Measurements from ENCODE around the gene MCHR1.
"Not testable (repeated sequence)": the region's sequence is repeated elsewhere in the genome, so short reads cannot be mapped to it uniquely, and the experiment has no call there.

MCHR1 gene

DNA sequence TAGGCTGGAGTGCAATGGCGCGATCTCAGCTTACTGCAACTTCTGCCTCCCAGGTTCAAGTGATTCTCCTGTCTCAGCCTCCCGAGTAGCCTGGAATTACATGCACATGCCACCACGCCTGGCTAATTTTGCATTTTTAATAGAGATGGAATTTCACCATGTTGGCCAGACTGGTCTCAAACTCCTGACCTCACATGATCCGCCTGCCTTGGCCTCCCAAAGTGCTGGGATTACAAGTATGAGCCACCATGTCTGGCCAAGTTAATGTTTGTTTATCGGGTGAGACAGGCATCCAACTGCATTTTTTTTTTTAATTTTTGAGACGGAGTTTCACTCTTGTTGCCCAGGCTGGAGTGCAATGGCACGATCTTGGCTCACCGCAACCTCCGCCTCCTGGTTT, 22.6 kb upstream of the MCHR1 start:
- not testable (repeated sequence) for DNase-seq (ENCODE audit: low read depth in 2 of 2)

DNA sequence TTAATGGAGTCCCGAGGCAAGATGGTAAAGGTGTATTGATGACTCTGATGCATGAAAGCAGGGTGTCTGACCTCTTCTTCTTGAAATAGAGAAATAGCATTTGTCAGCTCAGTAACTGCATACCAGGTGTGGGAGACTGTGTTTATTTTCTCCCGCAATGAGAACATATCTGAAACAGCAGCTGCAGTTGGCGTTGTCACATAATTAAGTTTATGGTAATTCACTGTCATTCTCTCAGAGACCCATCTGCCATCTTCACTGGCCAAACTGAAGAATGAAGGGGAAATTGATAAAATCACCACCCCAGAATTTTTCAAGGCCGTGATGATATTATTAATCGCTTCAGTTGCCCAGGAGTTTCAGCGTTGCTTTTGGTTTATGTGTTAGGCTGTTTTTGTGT, 20.1 kb upstream of the MCHR1 start:
- no peak for DNase-seq (ENCODE audit: low read depth in 2 of 2)

DNA sequence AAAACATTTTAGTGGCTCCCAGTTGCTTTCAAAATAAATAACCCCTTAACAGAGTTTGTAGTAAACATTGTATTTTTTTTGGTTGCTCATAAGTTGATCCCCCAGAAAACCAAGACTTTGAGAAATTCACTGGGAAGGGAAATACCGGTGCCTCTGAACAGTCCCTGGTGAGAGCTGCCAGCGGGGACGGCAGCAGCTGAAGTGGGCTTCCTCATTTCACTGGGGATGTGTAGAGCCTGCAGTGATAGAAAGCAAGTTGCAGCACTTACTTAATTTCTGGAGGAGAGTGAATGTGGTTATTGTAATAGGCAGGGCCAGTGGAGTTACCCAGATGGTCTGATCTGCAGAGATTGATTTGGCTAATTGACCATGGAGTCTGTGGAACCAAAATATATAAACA, 18.6 kb upstream of the MCHR1 start:
- DNase-seq (ENCODE audit: low read depth in 2 of 2): no peak

- no peak for DNase-seq (ENCODE audit: low read depth in 2 of 2)
Measured at GRCh38 chr22:40661671-40662070, 17.6 kb upstream of the MCHR1 start.

- DNase-seq (ENCODE audit: low read depth in 2 of 2): no peak
Measured at GRCh38 chr22:40665312-40665711, 14.0 kb upstream of the MCHR1 start.

GRCh38 chr22:40666151-40666848, 13.0 kb upstream of the MCHR1 start:
- DNase-seq (ENCODE audit: low read depth in 2 of 2): no peak

GRCh38 chr22:40668611-40669411, 10.5 kb upstream of the MCHR1 start:
- no peak for DNase-seq (ENCODE audit: low read depth in 2 of 2)

DNA sequence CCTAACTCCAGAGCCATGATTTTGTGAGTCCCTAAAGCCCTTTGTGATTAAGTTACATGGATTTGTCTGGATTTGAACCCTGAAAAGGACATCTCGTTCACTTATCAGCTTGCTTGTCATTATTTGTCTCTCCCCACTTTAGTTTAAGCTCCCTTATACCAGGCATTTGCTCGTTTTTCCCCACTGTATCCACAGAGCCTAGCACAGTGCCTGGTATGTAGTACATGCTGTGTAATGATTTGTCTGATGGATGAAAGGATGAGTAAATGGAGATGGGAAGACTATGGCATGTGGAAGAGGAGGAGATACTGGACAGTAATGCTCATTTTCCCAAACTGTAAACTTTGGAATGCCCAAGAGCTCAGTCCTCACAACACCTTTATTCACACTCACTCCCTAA, 9.2 kb upstream of the MCHR1 start:
- DNase-seq (ENCODE audit: low read depth in 2 of 2): no peak

GRCh38 chr22:40671369-40671768, 7.9 kb upstream of the MCHR1 start:
- no peak for DNase-seq (ENCODE audit: low read depth in 2 of 2)

DNA sequence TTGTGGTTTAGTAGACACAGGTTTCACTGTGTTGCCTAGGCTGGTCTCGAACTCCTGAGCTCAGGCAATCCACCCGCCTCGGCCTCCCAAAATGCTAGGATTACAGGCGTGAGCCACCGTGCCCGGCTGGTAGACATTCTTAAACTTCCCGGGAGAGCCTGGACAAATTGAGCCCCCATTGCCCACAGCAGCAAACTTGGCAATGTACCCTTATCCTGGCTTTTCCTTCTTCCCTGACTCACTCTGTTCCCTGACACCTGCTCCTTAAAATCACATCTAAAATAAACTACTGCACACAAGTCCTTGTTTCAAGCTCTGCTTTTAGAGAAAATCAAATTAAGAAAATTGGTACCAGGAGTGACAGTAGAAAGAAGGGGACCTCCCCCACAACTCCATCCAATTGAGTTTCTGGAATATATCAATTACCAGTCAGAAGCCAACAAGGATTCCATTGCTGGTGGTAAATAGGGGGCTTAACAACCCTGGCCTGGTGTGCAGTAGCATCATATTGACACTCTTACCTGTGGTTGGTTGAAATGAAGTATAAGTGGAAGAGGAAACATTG, 7.4 kb upstream of the MCHR1 start:
- no peak for DNase-seq (ENCODE audit: low read depth in 2 of 2)

GRCh38 chr22:40673017-40673416, 6.3 kb upstream of the MCHR1 start:
- no peak for DNase-seq (ENCODE audit: low read depth in 2 of 2)

DNA sequence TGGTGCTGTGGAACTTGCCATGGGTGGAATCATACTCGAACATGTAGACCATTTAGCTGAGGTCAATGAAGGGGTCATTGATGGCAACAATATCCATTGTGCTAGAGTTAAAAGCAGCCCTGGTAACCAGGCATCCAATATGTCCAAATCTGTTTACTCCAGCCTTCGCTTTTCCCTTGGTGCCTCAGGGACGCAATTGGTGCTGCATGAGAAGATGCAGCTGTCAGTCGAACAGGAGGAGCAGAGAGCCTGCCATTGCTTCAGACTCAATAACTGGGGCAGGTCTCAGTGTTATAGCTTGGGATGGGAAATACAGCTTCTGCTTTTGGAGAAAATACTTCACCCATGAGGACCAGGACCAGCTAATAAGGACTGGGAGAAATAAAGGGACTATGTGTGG, 5.0 kb upstream of the MCHR1 start:
- DNase-seq (ENCODE audit: low read depth in 2 of 2): no peak

GRCh38 chr22:40676166-40676565, 3.1 kb upstream of the MCHR1 start:
- not testable (repeated sequence) for DNase-seq (ENCODE audit: low read depth in 2 of 2)

- no peak for DNase-seq (ENCODE audit: low read depth in 2 of 2)
Measured at GRCh38 chr22:40676644-40677043, 2.6 kb upstream of the MCHR1 start.

- DNase-seq (ENCODE audit: low read depth in 2 of 2): no peak
Measured at GRCh38 chr22:40678493-40679248, 613 bp upstream of the MCHR1 start.

DNA sequence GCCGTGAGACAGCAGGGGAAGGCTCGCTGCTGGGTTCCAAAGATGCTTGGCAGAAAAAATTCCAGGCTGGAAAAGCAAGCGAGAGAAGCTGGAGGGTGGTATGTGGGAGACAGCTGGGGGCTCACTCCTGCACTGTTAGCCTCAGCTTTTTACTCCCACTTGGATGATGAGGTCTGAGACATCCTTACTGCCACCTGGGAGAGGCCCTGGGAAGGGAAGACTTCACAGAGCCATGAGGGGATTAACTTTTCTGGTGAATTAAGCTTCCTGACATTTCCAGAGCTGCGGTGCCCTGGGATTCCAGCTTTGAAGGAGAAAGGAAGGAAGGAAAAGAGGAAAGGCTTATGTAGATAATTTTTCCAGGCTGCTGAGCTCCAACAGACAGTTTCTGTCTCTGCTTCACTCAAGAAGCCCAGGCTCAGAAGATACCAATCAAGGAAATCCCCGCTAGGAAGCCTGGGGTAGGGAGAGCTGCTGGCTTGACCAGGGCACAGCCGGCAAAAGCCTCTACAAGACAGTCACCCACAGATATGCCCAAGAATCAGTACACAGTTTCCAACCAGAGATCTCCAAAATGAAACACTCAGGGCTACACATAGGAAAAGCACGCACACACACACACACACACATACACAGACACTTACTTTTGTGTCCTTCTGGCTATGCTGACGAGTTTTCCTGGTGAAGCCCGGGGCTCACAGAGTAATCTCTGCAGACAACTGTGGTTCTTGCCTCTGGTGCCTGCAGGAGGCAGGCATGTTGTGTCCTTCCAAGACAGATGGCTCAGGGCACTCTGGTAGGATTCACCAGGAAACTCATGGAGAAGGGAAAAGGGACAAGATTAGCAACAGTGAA, 907 bp downstream of the MCHR1 start:
- no peak for DNase-seq (ENCODE audit: low read depth in 2 of 2)

DNA sequence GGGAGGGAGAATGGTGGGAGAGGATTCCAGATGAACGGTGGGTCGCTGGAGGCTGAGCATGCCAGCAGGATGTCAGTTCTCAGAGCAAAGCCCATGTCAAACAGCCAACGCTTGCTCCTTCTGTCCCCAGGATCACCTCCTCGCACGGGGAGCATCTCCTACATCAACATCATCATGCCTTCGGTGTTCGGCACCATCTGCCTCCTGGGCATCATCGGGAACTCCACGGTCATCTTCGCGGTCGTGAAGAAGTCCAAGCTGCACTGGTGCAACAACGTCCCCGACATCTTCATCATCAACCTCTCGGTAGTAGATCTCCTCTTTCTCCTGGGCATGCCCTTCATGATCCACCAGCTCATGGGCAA, 1.5 kb downstream of the MCHR1 start:
- no peak for DNase-seq (ENCODE audit: low read depth in 2 of 2)

DNA sequence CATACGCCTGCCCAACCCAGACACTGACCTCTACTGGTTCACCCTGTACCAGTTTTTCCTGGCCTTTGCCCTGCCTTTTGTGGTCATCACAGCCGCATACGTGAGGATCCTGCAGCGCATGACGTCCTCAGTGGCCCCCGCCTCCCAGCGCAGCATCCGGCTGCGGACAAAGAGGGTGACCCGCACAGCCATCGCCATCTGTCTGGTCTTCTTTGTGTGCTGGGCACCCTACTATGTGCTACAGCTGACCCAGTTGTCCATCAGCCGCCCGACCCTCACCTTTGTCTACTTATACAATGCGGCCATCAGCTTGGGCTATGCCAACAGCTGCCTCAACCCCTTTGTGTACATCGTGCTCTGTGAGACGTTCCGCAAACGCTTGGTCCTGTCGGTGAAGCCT, 2.2 kb downstream of the MCHR1 start:
- no peak for DNase-seq (ENCODE audit: low read depth in 2 of 2)

DNA sequence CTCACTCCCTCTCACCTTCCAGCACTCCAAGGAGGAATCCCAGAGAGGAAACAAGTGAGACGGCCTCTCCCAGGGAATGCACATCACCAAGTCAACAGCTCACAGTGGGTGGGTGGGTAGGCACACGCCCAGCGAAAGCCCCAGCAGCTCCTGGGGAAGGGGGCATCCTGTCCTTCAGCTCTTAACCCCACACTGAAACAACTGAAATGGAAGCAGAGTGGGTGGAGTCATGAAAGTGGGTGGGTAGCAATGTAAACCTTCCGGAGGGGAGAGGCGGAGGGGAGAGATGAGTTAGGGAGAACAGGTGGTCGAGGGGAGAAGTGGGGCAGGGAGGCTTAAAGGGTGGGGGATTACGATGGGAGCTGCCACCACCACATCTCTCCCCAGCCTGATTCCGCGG, 5.4 kb downstream of the MCHR1 start:
- no peak for DNase-seq (ENCODE audit: low read depth in 2 of 2)

DNA sequence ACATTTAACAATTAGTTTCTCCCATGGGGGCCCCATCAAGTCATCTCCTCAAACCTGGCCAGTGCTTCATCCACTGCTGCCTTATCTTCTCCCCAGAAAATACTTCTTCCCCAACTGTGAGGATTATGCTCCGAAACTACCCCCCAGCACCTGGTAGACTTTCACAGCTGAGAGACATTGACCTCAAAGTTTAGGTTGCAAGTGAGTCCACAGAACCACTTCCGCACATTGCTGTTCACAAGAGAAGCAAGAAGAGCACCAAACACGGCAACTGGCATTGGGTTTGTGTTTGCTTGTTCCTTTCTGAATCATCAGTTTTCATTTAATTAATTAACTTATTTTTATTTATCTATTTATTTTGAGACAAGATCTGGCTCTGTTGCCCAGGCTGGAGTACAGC, 6.1 kb downstream of the MCHR1 start:
- no peak for DNase-seq (ENCODE audit: low read depth in 2 of 2)

GRCh38 chr22:40687706-40688105, 8.4 kb downstream of the MCHR1 start:
- DNase-seq (ENCODE audit: low read depth in 2 of 2): no peak

DNA sequence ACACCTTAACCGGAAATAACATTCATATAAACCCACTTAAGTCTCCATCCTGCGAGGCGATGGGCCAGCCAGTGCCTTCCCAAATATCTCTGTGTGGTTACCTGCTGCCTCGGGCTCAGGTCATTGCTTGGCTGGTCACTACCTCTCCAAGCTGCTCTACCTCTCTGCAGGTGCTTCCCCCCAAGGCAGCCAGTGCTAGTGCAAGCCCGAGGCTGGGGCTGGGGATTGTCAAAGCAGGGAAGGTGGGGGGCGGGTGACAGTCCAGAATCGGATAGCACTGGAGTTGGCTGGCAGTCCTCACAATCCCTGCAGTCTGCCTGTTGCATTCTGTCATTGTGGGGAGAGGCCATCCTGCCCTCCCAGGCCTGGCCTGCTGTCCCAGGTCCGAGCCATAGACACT, 11.1 kb downstream of the MCHR1 start:
- no peak for DNase-seq (ENCODE audit: low read depth in 2 of 2)
